Measurements from ENCODE around the gene INO80B.

GRCh38 chr2:74441170-74441689 lies 13.7 kb upstream of the INO80B start:
- TF ChIP-seq CTCF (IDR thresholded peaks at IDR 0.05 in 2 of 3, conservative IDR thresholded peaks at IDR 0.05 in 1 of 3; ENCODE audit: borderline replicate concordance in 1 of 3, insufficient read depth in 1 of 3, low read depth in 2 of 3, low read length in 2 of 3): no peak
- no peak for TF ChIP-seq CBX3 (IDR thresholded peaks at IDR 0.05; ENCODE audit: low read depth)
- no peak for TF ChIP-seq POLR2A (IDR thresholded peaks at IDR 0.05; ENCODE audit: borderline replicate concordance, extremely low read depth, insufficient read depth, insufficient read length)
- no peak for TF ChIP-seq ATF3 (IDR thresholded peaks at IDR 0.05)
- no peak for TF ChIP-seq EGR1 (IDR thresholded peaks at IDR 0.05; ENCODE audit: low read depth)
- TF ChIP-seq EZH2phosphoT487 (IDR thresholded peaks at IDR 0.05; ENCODE audit: borderline replicate concordance): no peak
- TF ChIP-seq SRF (IDR thresholded peaks at IDR 0.05; ENCODE audit: low read depth): no peak
- TF ChIP-seq RAD21 (IDR thresholded peaks at IDR 0.05; ENCODE audit: low read depth): no peak
- no peak for TF ChIP-seq ELF1 (IDR thresholded peaks at IDR 0.05; ENCODE audit: borderline replicate concordance, low read depth)
- TF ChIP-seq CEBPB (IDR thresholded peaks at IDR 0.05; ENCODE audit: low read depth): no peak
- no peak for TF ChIP-seq REST (IDR thresholded peaks at IDR 0.05; ENCODE audit: low read depth)

All from HCT116 (cell line).